ENCODE results near the gene TBX10. TPM values are rescaled to one million over a fixed set of nuclear protein-coding genes. Genes with fewer than 3 reads are reported as not detected.
"Not testable (repeated sequence)": the region's sequence is repeated elsewhere in the genome, so short reads cannot be mapped to it uniquely, and the experiment has no call there.

The TBX10 gene
- total RNA-seq, 1 donor from 2014 or later: not detected

DNA sequence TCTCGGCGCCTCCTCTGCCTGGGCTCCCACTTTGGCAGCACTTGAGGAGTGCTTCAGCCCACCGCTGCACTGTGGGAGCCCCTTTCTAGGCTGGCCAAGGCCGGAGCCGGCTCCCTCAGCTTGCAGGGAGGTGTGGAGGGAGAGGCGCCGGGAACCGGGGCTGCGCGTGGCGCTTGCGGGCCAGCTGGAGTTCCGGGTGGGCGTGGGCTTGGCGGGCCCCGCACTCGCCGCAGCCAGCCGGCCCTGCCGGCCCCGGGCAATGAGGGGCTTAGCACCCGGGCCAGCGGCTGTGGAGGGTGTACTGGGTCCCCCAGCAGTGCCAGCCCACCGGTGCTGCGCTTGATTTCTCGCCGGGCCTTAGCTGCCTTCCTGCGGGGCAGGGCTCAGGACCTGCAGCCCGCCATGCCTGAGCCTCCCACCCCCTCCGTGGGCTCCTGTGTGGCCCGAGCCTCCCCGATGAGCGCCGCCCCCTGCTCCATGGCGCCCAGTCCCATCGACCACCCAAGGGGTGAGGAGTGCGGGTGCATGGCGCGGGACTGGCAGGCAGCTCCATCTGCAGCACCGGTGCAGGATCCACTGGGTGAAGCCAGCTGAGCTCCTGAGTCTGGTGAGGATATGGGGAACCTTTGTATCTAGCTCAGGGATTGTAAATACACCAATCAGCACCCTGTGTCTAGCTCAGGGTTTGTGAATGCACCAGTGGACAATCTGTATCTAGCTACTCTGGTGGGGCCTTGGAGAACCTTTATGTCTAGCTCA is 20.5 kb downstream of the TBX10 start:
- H3K4me1 ChIP-seq; H3K27ac ChIP-seq; H3K9me3 ChIP-seq; H3K4me3 ChIP-seq; H3K36me3 ChIP-seq; ATAC-seq; H3K27me3 ChIP-seq (ENCODE audit: low read depth); intact Hi-C loops (cut with DNase I); DNase-seq: not testable (repeated sequence)

DNA sequence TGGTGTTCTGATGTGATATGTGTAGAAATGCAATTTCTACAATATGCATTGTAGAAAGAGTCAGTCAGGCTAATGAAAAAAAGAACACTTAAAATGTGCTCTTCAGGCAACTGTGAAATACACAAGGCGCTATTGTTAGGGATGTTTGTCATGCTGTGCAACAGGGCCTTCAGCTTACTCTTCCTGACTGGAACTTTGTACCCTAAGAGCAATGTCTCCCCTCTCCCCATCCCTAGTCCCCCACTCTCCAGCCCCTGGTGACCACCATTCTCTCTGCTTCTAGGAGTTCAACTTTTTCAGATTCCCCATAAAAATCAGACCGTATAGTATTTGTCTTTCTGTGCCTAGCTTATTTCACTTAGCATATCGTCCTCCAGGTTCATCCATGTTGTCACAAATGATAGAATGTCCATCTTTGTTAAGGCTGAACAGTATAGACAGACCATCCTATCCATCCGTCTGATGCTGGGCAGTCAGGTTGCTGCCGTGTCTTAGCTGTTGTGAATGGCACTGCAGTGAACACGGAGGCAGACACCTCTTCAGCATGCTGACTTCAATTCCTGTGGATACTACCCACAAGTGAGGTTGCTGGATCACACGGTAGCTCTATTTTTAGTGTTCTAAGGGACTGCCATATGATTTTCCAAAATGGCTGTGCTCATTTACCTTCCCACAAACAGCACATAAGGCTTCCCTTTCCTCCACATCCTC is 22.2 kb downstream of the TBX10 start:
- no peaks in the 10 kb centered on the region for H3K9me3 ChIP-seq
- no peak for DNase-seq
- no peak overlapping the region for H3K4me3 ChIP-seq
- intact Hi-C loops (cut with DNase I): no loop called here
- no peak for TF ChIP-seq CTCF (IDR thresholded peaks at IDR 0.05)
- H3K27ac ChIP-seq: no peak overlapping the region
- H3K36me3 ChIP-seq: peaks cover 8% of the 10 kb centered on the region
- H3K27me3 ChIP-seq (ENCODE audit: low read depth): peaks cover 6% of the 10 kb centered on the region
- H3K4me1 ChIP-seq: peaks cover 14% of the 10 kb centered on the region
- no peak for ATAC-seq

DNA sequence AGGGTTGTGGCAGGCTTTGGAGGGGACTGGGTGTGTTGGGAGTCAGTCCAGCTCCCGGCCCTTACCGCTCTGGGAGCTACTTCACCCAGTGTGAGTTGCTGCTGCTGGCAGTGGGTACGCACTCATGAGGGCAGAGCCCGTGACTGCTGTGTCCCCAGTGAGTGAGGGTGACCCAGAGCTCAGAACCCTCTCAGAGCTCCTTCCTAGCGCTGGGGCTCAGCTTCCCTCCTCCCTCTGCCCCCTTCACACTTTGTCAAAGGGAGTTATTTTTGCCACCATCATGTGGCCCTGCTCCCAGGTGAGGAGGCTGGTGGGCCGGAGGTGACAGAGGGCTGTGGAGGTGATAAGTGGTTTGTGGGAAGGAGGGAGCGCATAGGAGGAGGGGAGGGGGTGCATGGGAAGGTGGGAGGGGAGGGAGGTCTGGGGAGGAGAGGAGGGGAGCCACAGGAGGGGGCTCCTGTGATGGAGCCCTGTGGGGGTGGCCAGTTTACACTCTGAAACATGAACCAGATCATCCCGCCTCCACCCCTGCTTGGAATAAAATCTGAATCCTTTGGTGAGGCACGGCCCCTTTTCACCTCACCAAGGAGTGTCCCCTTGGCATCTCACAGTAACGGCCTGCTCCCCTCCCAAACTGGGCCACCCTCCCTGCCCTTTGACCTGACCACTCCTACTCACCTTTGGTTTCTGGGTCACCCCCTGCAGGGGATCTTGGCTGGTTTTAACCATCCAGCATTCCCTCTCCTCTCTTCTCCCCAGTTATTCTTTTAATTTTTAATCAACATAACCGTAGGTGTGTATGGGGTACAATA is 22.9 kb downstream of the TBX10 start:
- intact Hi-C loops (cut with DNase I): no loop called here
- H3K27me3 ChIP-seq (ENCODE audit: low read depth): peaks cover 6% of the 10 kb centered on the region
- H3K9me3 ChIP-seq: no peaks in the 10 kb centered on the region
- H3K4me3 ChIP-seq: no peak overlapping the region
- no peak overlapping the region for H3K27ac ChIP-seq
- no peak for DNase-seq
- H3K4me1 ChIP-seq: peaks cover 14% of the 10 kb centered on the region
- peaks cover 15% of the 10 kb centered on the region for H3K36me3 ChIP-seq
- ATAC-seq: peak in 1 of 2 donors; percentile 3
- TF ChIP-seq CTCF (IDR thresholded peaks at IDR 0.05): no peak

- Histone ChIP-seq H3K36me3 (peaks cover 23% of the 10 kb centered on the region), H3K4me1 (peaks cover 14% of the 10 kb centered on the region), H3K27ac (no peak overlapping the region), H3K27me3 (ENCODE audit: low read depth) (peaks cover 6% of the 10 kb centered on the region), H3K4me3 (no peak overlapping the region), H3K9me3 (no peaks in the 10 kb centered on the region)
- ATAC-seq (no peak), DNase-seq (peak; percentile 40)
- intact Hi-C loops (cut with DNase I): no loop called here
- no peak for TF ChIP-seq CTCF (IDR thresholded peaks at IDR 0.05)
Measured at GRCh38 chr11:67615728-67616430, 23.7 kb downstream of the TBX10 start.

DNA sequence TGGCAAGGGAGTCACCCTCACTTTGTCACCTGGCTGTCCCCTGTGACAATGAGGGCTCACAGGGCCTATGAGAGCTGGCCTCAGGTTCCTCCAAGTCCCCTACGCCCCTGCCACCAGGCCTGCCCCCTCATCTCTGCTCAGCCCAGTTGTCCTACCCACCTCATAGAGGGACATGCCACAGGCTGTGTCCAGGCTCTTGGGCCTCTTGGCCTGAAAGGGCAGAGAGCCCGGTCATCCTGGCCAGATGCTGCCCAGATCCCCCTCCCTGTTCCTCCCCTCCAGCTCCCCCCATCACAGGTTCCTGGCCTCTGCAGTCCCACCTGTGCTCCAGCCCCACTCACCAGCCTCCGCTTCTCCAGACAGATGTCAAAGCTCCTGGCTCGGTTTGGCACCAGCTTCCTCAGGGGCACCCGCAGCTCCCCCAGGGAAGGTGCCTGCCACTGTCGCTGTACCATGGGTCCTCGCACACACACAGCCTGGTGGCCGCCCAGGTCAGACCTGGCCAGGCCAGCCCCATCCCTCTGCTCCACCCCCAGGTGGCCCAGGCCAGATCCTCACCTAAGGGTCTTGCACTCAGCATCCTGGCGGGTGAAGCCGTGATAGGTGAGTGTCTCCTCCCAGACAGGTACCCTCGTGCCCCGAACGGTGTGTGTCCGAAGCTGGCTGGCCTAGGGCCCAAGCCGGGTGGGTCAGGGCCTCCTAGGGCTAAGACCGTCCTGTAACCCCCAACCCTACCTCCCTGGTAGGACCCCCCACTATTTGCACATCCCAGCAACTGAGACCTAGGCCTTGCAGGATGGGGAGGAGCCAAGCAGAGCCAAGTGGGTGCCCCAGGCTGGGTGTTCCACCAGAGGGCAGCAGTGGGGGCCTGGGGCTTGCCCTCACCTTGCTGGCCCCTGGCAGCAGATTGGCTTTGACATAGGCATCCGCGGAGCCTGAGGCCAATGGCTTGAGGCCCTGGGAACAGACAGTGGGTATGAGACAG is 24.5 kb downstream of the TBX10 start:
- TF ChIP-seq CTCF (IDR thresholded peaks at IDR 0.05): peak; percentile 49
- peak overlapping the region; percentile 85 for H3K27ac ChIP-seq
- peaks cover 14% of the 10 kb centered on the region for H3K4me1 ChIP-seq
- peak; percentile 65 for DNase-seq
- H3K36me3 ChIP-seq: peaks cover 32% of the 10 kb centered on the region
- intact Hi-C loops (cut with DNase I): no loop called here
- peak; percentile 62 to 69 for ATAC-seq
- no peak overlapping the region for H3K4me3 ChIP-seq
- no peaks in the 10 kb centered on the region for H3K9me3 ChIP-seq
- H3K27me3 ChIP-seq (ENCODE audit: low read depth): peaks cover 6% of the 10 kb centered on the region

All from lower lobe of right lung (tissue), 2 donors.